Ureter (tissue), 1 donor: ENCODE results near the gene PAK5. TPM values are rescaled to one million over a fixed set of nuclear protein-coding genes. Genes with fewer than 3 reads are reported as not detected.

Experiments used
- DNase-seq: peaks from one replicate; pipeline ENCODE4 v3.0.0-alpha.2; 2020; ENCODE audit warnings: low spot score
- total RNA-seq: library from RNA; stranded (reverse); gene quantifications from one replicate; pipeline ENCODE4 v1.2.4, GENCODE V29; 2023
- donor health status: DM: yes; HTN: yes; CAD: no.

PAK5 gene
- total RNA-seq, 1 donor from 2014 or later: 0.13 TPM

- DNase-seq: no peak
Observed at GRCh38 chr20:9616833-9617461, 221.9 kb downstream of the PAK5 start.

GRCh38 chr20:9616455-9616805 lies 222.4 kb downstream of the PAK5 start:
- DNase-seq: no peak

GRCh38 chr20:9615766-9616454 lies 223.0 kb downstream of the PAK5 start:
- no peak for DNase-seq

- DNase-seq: no peak
Observed at GRCh38 chr20:9615118-9615517, 223.8 kb downstream of the PAK5 start.

- no peak for DNase-seq
Observed at GRCh38 chr20:9613871-9614270, 225.0 kb downstream of the PAK5 start.

- DNase-seq: no peak
Observed at GRCh38 chr20:9611921-9612320, 227.0 kb downstream of the PAK5 start.

GRCh38 chr20:9610665-9611064 lies 228.2 kb downstream of the PAK5 start:
- no peak for DNase-seq

- DNase-seq: peak; percentile 77
Observed at GRCh38 chr20:9609887-9610502, 228.9 kb downstream of the PAK5 start.

- DNase-seq: no peak
Observed at GRCh38 chr20:9608639-9609340, 230.1 kb downstream of the PAK5 start.

- no peak for DNase-seq
Observed at GRCh38 chr20:9602847-9603183, 236.1 kb downstream of the PAK5 start.

GRCh38 chr20:9600562-9600961 lies 238.3 kb downstream of the PAK5 start:
- DNase-seq: no peak

- no peak for DNase-seq
Observed at GRCh38 chr20:9597547-9597946, 241.3 kb downstream of the PAK5 start.

GRCh38 chr20:9595763-9596162 lies 243.1 kb downstream of the PAK5 start:
- DNase-seq: no peak

- no peak for DNase-seq
Observed at GRCh38 chr20:9594284-9594875, 244.5 kb downstream of the PAK5 start.

- no peak for DNase-seq
Observed at GRCh38 chr20:9592419-9592818, 246.5 kb downstream of the PAK5 start.

GRCh38 chr20:9591080-9591479 lies 247.8 kb downstream of the PAK5 start:
- DNase-seq: no peak

- DNase-seq: no peak
Observed at GRCh38 chr20:9590189-9590588, 248.7 kb downstream of the PAK5 start.

GRCh38 chr20:9588706-9589105 lies 250.2 kb downstream of the PAK5 start:
- no peak for DNase-seq

- DNase-seq: no peak
Observed at GRCh38 chr20:9583151-9583550, 255.7 kb downstream of the PAK5 start.

GRCh38 chr20:9582137-9582536 lies 256.7 kb downstream of the PAK5 start:
- no peak for DNase-seq

- no peak for DNase-seq
Observed at GRCh38 chr20:9581509-9581908, 257.4 kb downstream of the PAK5 start.

- DNase-seq: no peak
Observed at GRCh38 chr20:9578594-9578993, 260.3 kb downstream of the PAK5 start.
